ENCODE measurements around the gene SF3B2.

Gene SF3B2

GRCh38 chr11:66048547-66049323, 3.4 kb upstream of the SF3B2 start, which contains the start of gene GAL3ST3:
Gene GAL3ST3 (minus strand): TSS chr11:66049161. CDS start chr11:66045415, 3,746 bp downstream.
- H3K27me3 ChIP-seq (replicated peaks in 2 of 5; ENCODE audit: control insufficient read depth in 4 of 5, insufficient read depth in 5 of 5, low read length in 4 of 5): peaks cover 0 to 5% (median 0%) of the 10 kb centered on the region in 5 experiments
- ChIA-PET CTCF (interaction anchor here (1.3 to 8.1 kb wide), 5 partner anchors 7 to 27 kb away, joined by 5 to 99 read pairs (median 24); partner anchors contain the start of gene PACS1), POLR2A (no interaction called here)
- no peak within 1 kb of the TSS for H3K27ac ChIP-seq (ENCODE audit: insufficient read depth in 1 of 2, low read depth in 1 of 2, low read length in 2 of 2, poor library complexity in 1 of 2, severe bottlenecking in 2 of 2)
- DNase-seq: peak in 2 of 3 donors; percentile 36
- H3K9me3 ChIP-seq (ENCODE audit: control extremely low read depth in 1 of 5, control insufficient read depth in 4 of 5, insufficient read depth in 2 of 5, low read depth in 1 of 5, low read length in 4 of 5): no peaks in the 10 kb centered on the region
- WGBS (ENCODE audit: insufficient coverage): 12% methylated on average over 18 of the region's 39 CpGs
- peaks cover 1 to 40% (median 27%) of the 10 kb centered on the region in 4 experiments for H3K4me1 ChIP-seq (ENCODE audit: control extremely low read depth in 1 of 4, control insufficient read depth in 4 of 4, insufficient read depth in 4 of 4, low read length in 3 of 4)
- H3K36me3 ChIP-seq (ENCODE audit: control insufficient read depth in 4 of 4, insufficient read depth in 4 of 4, low read length in 3 of 4): peaks cover 0 to 2% (median 0%) of the 10 kb centered on the region in 4 experiments
- H3K4me3 ChIP-seq (ENCODE audit: control insufficient read depth in 1 of 7, extremely low read depth in 1 of 7, insufficient read depth in 4 of 7, low read depth in 2 of 7, low read length in 6 of 7): peak within 1 kb of the TSS in 4 of 7 experiments; percentile 23 to 70 (median 56)

- WGBS (ENCODE audit: insufficient coverage): 92% methylated on average over 4 of the region's 5 CpGs
- Histone ChIP-seq H3K36me3 (ENCODE audit: control insufficient read depth in 4 of 4, insufficient read depth in 4 of 4, low read length in 3 of 4) (peaks cover 4 to 15% (median 10%) of the 10 kb centered on the region in 4 experiments), H3K27me3 (replicated peaks in 2 of 5; ENCODE audit: control insufficient read depth in 4 of 5, insufficient read depth in 5 of 5, low read length in 4 of 5) (peaks cover 0 to 5% (median 0%) of the 10 kb centered on the region in 5 experiments), H3K4me3 (ENCODE audit: control insufficient read depth in 1 of 7, extremely low read depth in 1 of 7, insufficient read depth in 4 of 7, low read depth in 2 of 7, low read length in 6 of 7) (peak overlapping the region in 1 of 7 experiments; percentile 78), H3K4me1 (ENCODE audit: control extremely low read depth in 1 of 4, control insufficient read depth in 4 of 4, insufficient read depth in 4 of 4, low read length in 3 of 4) (peaks cover 1 to 30% (median 23%) of the 10 kb centered on the region in 4 experiments), H3K9me3 (ENCODE audit: control extremely low read depth in 1 of 5, control insufficient read depth in 4 of 5, insufficient read depth in 2 of 5, low read depth in 1 of 5, low read length in 4 of 5) (no peaks in the 10 kb centered on the region), H3K27ac (ENCODE audit: insufficient read depth in 1 of 2, low read depth in 1 of 2, low read length in 2 of 2, poor library complexity in 1 of 2, severe bottlenecking in 2 of 2) (peak overlapping the region in 1 of 2 experiments; percentile 95)
- ChIA-PET POLR2A (interaction anchor here (0.7 to 2.2 kb wide), 3 partner anchors 12 to 473 kb away, joined by 3 to 6 read pairs (median 5); partner anchors contain the start of gene PACS1), CTCF (interaction anchor here (0.6 to 8.1 kb wide), 3 partner anchors 8 to 32 kb away, joined by 3 to 99 read pairs (median 4); partner anchors contain the start of gene PACS1)
- DNase-seq: no peak
Measured at GRCh38 chr11:66050581-66051231, 1.5 kb upstream of the SF3B2 start.

- no peak for DNase-seq
- no peaks in the 10 kb centered on the region for H3K9me3 ChIP-seq (ENCODE audit: control extremely low read depth in 1 of 5, control insufficient read depth in 4 of 5, insufficient read depth in 2 of 5, low read depth in 1 of 5, low read length in 4 of 5)
- peaks cover 1 to 30% (median 23%) of the 10 kb centered on the region in 4 experiments for H3K4me1 ChIP-seq (ENCODE audit: control extremely low read depth in 1 of 4, control insufficient read depth in 4 of 4, insufficient read depth in 4 of 4, low read length in 3 of 4)
- 11% methylated on average over 6 of the region's 12 CpGs for WGBS (ENCODE audit: insufficient coverage)
- ChIA-PET CTCF (interaction anchor here (0.9 to 8.1 kb wide), 2 partner anchors 9 to 14 kb away, joined by 3 to 99 read pairs; partner anchors contain the start of gene PACS1), POLR2A (interaction anchor here (2.2 kb wide), 1 partner anchor 19 kb away, joined by 6 read pairs; the partner anchor contains the start of gene PACS1)
- H3K27ac ChIP-seq (ENCODE audit: insufficient read depth in 1 of 2, low read depth in 1 of 2, low read length in 2 of 2, poor library complexity in 1 of 2, severe bottlenecking in 2 of 2): peak overlapping the region; percentile 46 to 95
- peak overlapping the region; percentile 78 to 100 (median 98) for H3K4me3 ChIP-seq (ENCODE audit: control insufficient read depth in 1 of 7, extremely low read depth in 1 of 7, insufficient read depth in 4 of 7, low read depth in 2 of 7, low read length in 6 of 7)
- H3K36me3 ChIP-seq (ENCODE audit: control insufficient read depth in 4 of 4, insufficient read depth in 4 of 4, low read length in 3 of 4): peaks cover 4 to 21% (median 16%) of the 10 kb centered on the region in 4 experiments
- peaks cover 0 to 5% (median 0%) of the 10 kb centered on the region in 5 experiments for H3K27me3 ChIP-seq (replicated peaks in 2 of 5; ENCODE audit: control insufficient read depth in 4 of 5, insufficient read depth in 5 of 5, low read length in 4 of 5)
Measured at GRCh38 chr11:66051371-66051765, 796 bp upstream of the SF3B2 start.

- 2% methylated on average over 15 of the region's 17 CpGs for WGBS (ENCODE audit: insufficient coverage)
- Histone ChIP-seq H3K4me1 (ENCODE audit: control extremely low read depth in 1 of 4, control insufficient read depth in 4 of 4, insufficient read depth in 4 of 4, low read length in 3 of 4) (peaks cover 1 to 30% (median 23%) of the 10 kb centered on the region in 4 experiments), H3K27me3 (replicated peaks in 2 of 5; ENCODE audit: control insufficient read depth in 4 of 5, insufficient read depth in 5 of 5, low read length in 4 of 5) (peaks cover 0 to 3% (median 0%) of the 10 kb centered on the region in 5 experiments), H3K27ac (ENCODE audit: insufficient read depth in 1 of 2, low read depth in 1 of 2, low read length in 2 of 2, poor library complexity in 1 of 2, severe bottlenecking in 2 of 2) (peak overlapping the region; percentile 86 to 95), H3K36me3 (ENCODE audit: control insufficient read depth in 4 of 4, insufficient read depth in 4 of 4, low read length in 3 of 4) (peaks cover 4 to 33% (median 28%) of the 10 kb centered on the region in 4 experiments), H3K4me3 (ENCODE audit: control insufficient read depth in 1 of 7, extremely low read depth in 1 of 7, insufficient read depth in 4 of 7, low read depth in 2 of 7, low read length in 6 of 7) (peak overlapping the region; percentile 78 to 100 (median 98)), H3K9me3 (ENCODE audit: control extremely low read depth in 1 of 5, control insufficient read depth in 4 of 5, insufficient read depth in 2 of 5, low read depth in 1 of 5, low read length in 4 of 5) (no peaks in the 10 kb centered on the region)
- POLR2A ChIA-PET: interaction anchor here (1.9 to 2.2 kb wide), 2 partner anchors 11 to 18 kb away, joined by 5 to 6 read pairs; partner anchors contain the start of gene PACS1
- DNase-seq: no peak
- CTCF ChIA-PET: interaction anchor here (0.5 to 8.1 kb wide), 7 partner anchors 9 to 137 kb away, joined by 3 to 99 read pairs (median 4); partner anchors contain the start of gene PACS1
Measured at GRCh38 chr11:66052664-66052982, 459 bp downstream of the SF3B2 start.

GRCh38 chr11:66055021-66055420, 2.9 kb downstream of the SF3B2 start:
- DNase-seq: no peak
- ChIA-PET POLR2A (no interaction called here), CTCF (interaction anchor here (1.2 to 8.1 kb wide), 4 partner anchors 10 to 78 kb away, joined by 4 to 99 read pairs (median 10); partner anchors contain the start of gene PACS1)
- no peak overlapping the region for H3K4me3 ChIP-seq (ENCODE audit: control insufficient read depth in 1 of 7, extremely low read depth in 1 of 7, insufficient read depth in 4 of 7, low read depth in 2 of 7, low read length in 6 of 7)
- H3K36me3 ChIP-seq (ENCODE audit: control insufficient read depth in 4 of 4, insufficient read depth in 4 of 4, low read length in 3 of 4): peaks cover 12 to 55% (median 48%) of the 10 kb centered on the region in 4 experiments
- 100% methylated on average over 6 of the region's 7 CpGs for WGBS (ENCODE audit: insufficient coverage)
- no peaks in the 10 kb centered on the region for H3K9me3 ChIP-seq (ENCODE audit: control extremely low read depth in 1 of 5, control insufficient read depth in 4 of 5, insufficient read depth in 2 of 5, low read depth in 1 of 5, low read length in 4 of 5)
- peaks cover 1 to 22% (median 18%) of the 10 kb centered on the region in 4 experiments for H3K4me1 ChIP-seq (ENCODE audit: control extremely low read depth in 1 of 4, control insufficient read depth in 4 of 4, insufficient read depth in 4 of 4, low read length in 3 of 4)
- H3K27ac ChIP-seq (ENCODE audit: insufficient read depth in 1 of 2, low read depth in 1 of 2, low read length in 2 of 2, poor library complexity in 1 of 2, severe bottlenecking in 2 of 2): no peak overlapping the region
- H3K27me3 ChIP-seq (replicated peaks in 2 of 5; ENCODE audit: control insufficient read depth in 4 of 5, insufficient read depth in 5 of 5, low read length in 4 of 5): no peaks in the 10 kb centered on the region

GRCh38 chr11:66056501-66056900, 4.3 kb downstream of the SF3B2 start:
- CTCF ChIA-PET: interaction anchor here (1.1 to 8.1 kb wide), 4 partner anchors 9 to 76 kb away, joined by 4 to 99 read pairs (median 10); partner anchors contain the start of gene PACS1
- peaks cover 0 to 14% (median 12%) of the 10 kb centered on the region in 4 experiments for H3K4me1 ChIP-seq (ENCODE audit: control extremely low read depth in 1 of 4, control insufficient read depth in 4 of 4, insufficient read depth in 4 of 4, low read length in 3 of 4)
- H3K36me3 ChIP-seq (ENCODE audit: control insufficient read depth in 4 of 4, insufficient read depth in 4 of 4, low read length in 3 of 4): peaks cover 22 to 69% (median 63%) of the 10 kb centered on the region in 4 experiments
- H3K27ac ChIP-seq (ENCODE audit: insufficient read depth in 1 of 2, low read depth in 1 of 2, low read length in 2 of 2, poor library complexity in 1 of 2, severe bottlenecking in 2 of 2): no peak overlapping the region
- no peaks in the 10 kb centered on the region for H3K9me3 ChIP-seq (ENCODE audit: control extremely low read depth in 1 of 5, control insufficient read depth in 4 of 5, insufficient read depth in 2 of 5, low read depth in 1 of 5, low read length in 4 of 5)
- H3K4me3 ChIP-seq (ENCODE audit: control insufficient read depth in 1 of 7, extremely low read depth in 1 of 7, insufficient read depth in 4 of 7, low read depth in 2 of 7, low read length in 6 of 7): no peak overlapping the region
- H3K27me3 ChIP-seq (replicated peaks in 2 of 5; ENCODE audit: control insufficient read depth in 4 of 5, insufficient read depth in 5 of 5, low read length in 4 of 5): no peaks in the 10 kb centered on the region
- POLR2A ChIA-PET: no interaction called here
- 95% methylated on average over 4 of the region's 7 CpGs for WGBS (ENCODE audit: insufficient coverage)
- no peak for DNase-seq

Measured in common myeloid progenitor, CD34-positive (primary cell).